Lower lobe of right lung (tissue), 2 donors: ENCODE data around the gene KRTAP10-12. TPM values are rescaled to one million over a fixed set of nuclear protein-coding genes. Genes with fewer than 3 reads are reported as not detected.

Source experiments
- ATAC-seq, 2 donors: fragments of 200-7000 bp; cut with Tn5 transposase; one replicate each; pipeline ENCODE4 v1.9.1; 2020 to 2022; ENCODE audit warnings: mild to moderate bottlenecking in 2 of 2, moderate library complexity in 2 of 2
- DNase-seq: peaks from one replicate; pipeline ENCODE4 v3.0.0-alpha.2; 2020
- H3K27ac ChIP-seq: fragments of 200-600 bp; one replicate; pipeline ENCODE4 v1.8.0; 2022
- H3K27me3 ChIP-seq: fragments of 200-600 bp; one replicate; pipeline ENCODE4 v1.8.0; 2022; ENCODE audit warnings: low read depth
- H3K36me3 ChIP-seq: fragments of 200-600 bp; one replicate; pipeline ENCODE4 v1.8.0; 2022; ENCODE audit warnings: mild to moderate bottlenecking
- H3K4me1 ChIP-seq: fragments of 200-600 bp; one replicate; pipeline ENCODE4 v1.8.0; 2022
- H3K4me3 ChIP-seq: fragments of 200-600 bp; one replicate; pipeline ENCODE4 v1.8.0; 2022; ENCODE audit warnings: mild to moderate bottlenecking
- H3K9me3 ChIP-seq: fragments of 200-600 bp; one replicate; pipeline ENCODE4 v1.8.0; 2022
- CTCF ChIP-seq: fragments of 200-600 bp; IDR thresholded peaks from one replicate; pipeline ENCODE4 v1.8.0; 2022; ENCODE audit warnings: antibody characterized with exemption, mild to moderate bottlenecking
- intact Hi-C: fragments of 100-400 bp; cut with DNase I; formaldehyde crosslinking; loops from one replicate; pipeline ENCODE4 v1.11.0; 2022
- total RNA-seq: library from RNA; stranded (reverse); fragmentation: NEBNext Ultra II Directional; extraction: Animal tissue kit (Norgen Biotek cat#: 25700); gene quantifications from one replicate; pipeline ENCODE4 v1.2.1, GENCODE V29; 2021
- donor health status: DM: no; HTN: yes; CAD: no; lungs with severe emphysema.

Gene KRTAP10-12
- total RNA-seq, 1 donor from 2014 or later = not detected

- ATAC-seq (no peak), DNase-seq (no peak)
- Histone ChIP-seq H3K27ac (no peak overlapping the region), H3K27me3 (no peaks in the 10 kb centered on the region), H3K4me1 (no peaks in the 10 kb centered on the region), H3K4me3 (no peak overlapping the region), H3K36me3 (no peaks in the 10 kb centered on the region), H3K9me3 (peaks cover 11% of the 10 kb centered on the region)
- intact Hi-C loops = no loop called here
- TF ChIP-seq CTCF = no peak
These were observed 41.6 kb downstream of the KRTAP10-12 start for GRCh38 chr21:44738621-44739020.

- Histone ChIP-seq H3K9me3 (peaks cover 11% of the 10 kb centered on the region), H3K27ac (no peak overlapping the region), H3K4me1 (no peaks in the 10 kb centered on the region), H3K36me3 (no peaks in the 10 kb centered on the region), H3K27me3 (no peaks in the 10 kb centered on the region), H3K4me3 (no peak overlapping the region)
- intact Hi-C loops = no loop called here
- DNase-seq (no peak), ATAC-seq (no peak)
- TF ChIP-seq CTCF = no peak
These were observed 42.3 kb downstream of the KRTAP10-12 start for GRCh38 chr21:44739316-44739715.

- Histone ChIP-seq H3K4me3 (no peak overlapping the region), H3K9me3 (peaks cover 11% of the 10 kb centered on the region), H3K27ac (no peak overlapping the region), H3K27me3 (no peaks in the 10 kb centered on the region), H3K36me3 (no peaks in the 10 kb centered on the region), H3K4me1 (no peaks in the 10 kb centered on the region)
- intact Hi-C loops = no loop called here
- no peak for TF ChIP-seq CTCF
- ATAC-seq (no peak), DNase-seq (no peak)
These were observed 43.8 kb downstream of the KRTAP10-12 start for GRCh38 chr21:44740742-44741141.

- no peak overlapping the region for H3K27ac ChIP-seq
- no peak for ATAC-seq
- intact Hi-C loops = no loop called here
- DNase-seq = no peak
- no peak for TF ChIP-seq CTCF
- H3K9me3 ChIP-seq = peaks cover 11% of the 10 kb centered on the region
- H3K27me3 ChIP-seq = no peaks in the 10 kb centered on the region
- no peaks in the 10 kb centered on the region for H3K4me1 ChIP-seq
- no peak overlapping the region for H3K4me3 ChIP-seq
- H3K36me3 ChIP-seq = no peaks in the 10 kb centered on the region
These were observed 44.9 kb downstream of the KRTAP10-12 start for GRCh38 chr21:44741921-44742320.

- Histone ChIP-seq H3K9me3 (peaks cover 8% of the 10 kb centered on the region), H3K27ac (no peak overlapping the region), H3K27me3 (no peaks in the 10 kb centered on the region), H3K4me1 (no peaks in the 10 kb centered on the region), H3K36me3 (no peaks in the 10 kb centered on the region), H3K4me3 (no peak overlapping the region)
- intact Hi-C loops = no loop called here
- ATAC-seq = no peak
- TF ChIP-seq CTCF = peak; percentile 8
- DNase-seq = no peak
These were observed 45.6 kb downstream of the KRTAP10-12 start for GRCh38 chr21:44742418-44743153.

Other genes with a start within 250 kb of the KRTAP10-12 start
- 4.0 TPM for gene LRRC3, start 241.7 kb upstream of the KRTAP10-12 start, total RNA-seq
- gene KRTAP10-1, start 157.0 kb upstream of the KRTAP10-12 start, total RNA-seq = not detected
- not detected for gene KRTAP10-2, start 145.7 kb upstream of the KRTAP10-12 start, total RNA-seq
- gene KRTAP10-3, start 138.4 kb upstream of the KRTAP10-12 start, total RNA-seq = not detected
- gene KRTAP10-4, start 123.4 kb upstream of the KRTAP10-12 start, total RNA-seq = not detected
- not detected for gene KRTAP10-5, start 116.6 kb upstream of the KRTAP10-12 start, total RNA-seq
- gene KRTAP10-6, start 104.7 kb upstream of the KRTAP10-12 start, total RNA-seq = not detected
- not detected for gene KRTAP10-7, start 96.6 kb upstream of the KRTAP10-12 start, total RNA-seq
- gene KRTAP10-8, start 85.1 kb upstream of the KRTAP10-12 start, total RNA-seq = not detected
- not detected for gene KRTAP10-9, start 70.1 kb upstream of the KRTAP10-12 start, total RNA-seq
- gene KRTAP10-10, start 59.8 kb upstream of the KRTAP10-12 start, total RNA-seq = not detected
- not detected for gene KRTAP10-11, start 50.8 kb upstream of the KRTAP10-12 start, total RNA-seq
- not detected for gene KRTAP12-4, start 42.5 kb upstream of the KRTAP10-12 start, total RNA-seq
- not detected for gene KRTAP12-3, start 39.2 kb upstream of the KRTAP10-12 start, total RNA-seq
- not detected for gene KRTAP12-2, start 30.2 kb upstream of the KRTAP10-12 start, total RNA-seq
- gene KRTAP12-1, start 15.0 kb upstream of the KRTAP10-12 start, total RNA-seq = not detected
- 0.27 TPM for gene TSPEAR, start 14.4 kb downstream of the KRTAP10-12 start, total RNA-seq
- gene UBE2G2, start 104.6 kb downstream of the KRTAP10-12 start, total RNA-seq = 76.9 TPM
- gene SUMO3, start 120.9 kb downstream of the KRTAP10-12 start, total RNA-seq = 88.2 TPM
- gene PTTG1IP, start 176.5 kb downstream of the KRTAP10-12 start, total RNA-seq = 209 TPM
- gene ITGB2, start 223.7 kb downstream of the KRTAP10-12 start, total RNA-seq = 468 TPM
- 15.7 TPM for gene SLX9, start 242.9 kb downstream of the KRTAP10-12 start, total RNA-seq